ELF-1 (cell line): ENCODE data around the gene NUB1.

Experiments used
- DNase-seq: peaks from one replicate; pipeline ENCODE4 v3.0.0-alpha.2; 2016; ENCODE audit warnings: low read depth, low spot score

The NUB1 gene

DNA sequence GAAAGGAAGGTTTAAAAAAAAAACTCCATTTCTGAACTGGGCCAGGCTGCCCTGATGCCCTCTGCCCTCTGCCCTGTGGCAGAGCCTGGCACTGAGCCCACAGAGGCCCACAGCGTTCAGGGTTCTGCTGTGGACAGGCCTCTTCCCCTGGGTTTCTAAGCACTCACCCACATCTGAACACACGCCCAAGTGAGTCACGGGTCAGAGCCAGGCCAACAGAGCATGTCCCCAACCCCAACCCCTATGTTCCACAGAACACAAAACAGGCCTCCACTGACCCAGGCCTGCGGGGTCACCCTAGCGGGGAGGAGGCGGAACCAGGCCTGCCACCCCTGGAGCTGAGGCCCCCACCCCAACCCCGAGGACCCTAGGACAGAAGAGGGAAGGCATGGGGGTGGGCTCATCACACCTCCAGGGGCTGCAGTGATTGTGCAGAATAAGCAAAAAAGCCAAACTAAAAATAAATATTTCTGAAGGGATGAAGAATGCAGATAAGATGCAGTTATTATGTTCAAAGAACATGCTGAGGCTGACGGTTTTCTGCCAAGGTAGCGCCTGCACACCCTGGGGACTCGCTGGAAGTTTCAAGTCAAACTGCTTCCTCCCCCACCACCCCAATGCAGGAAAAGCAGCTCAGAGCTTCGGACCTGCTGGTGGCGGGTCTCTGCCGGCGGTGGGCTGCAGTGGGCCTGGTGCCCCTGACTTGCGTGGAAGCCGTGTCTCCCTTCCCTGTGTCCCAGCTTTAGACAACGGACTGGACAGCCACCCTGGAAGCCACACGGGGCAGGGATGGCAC is 62.8 kb downstream of the NUB1 start:
- DNase-seq = no peak

DNA sequence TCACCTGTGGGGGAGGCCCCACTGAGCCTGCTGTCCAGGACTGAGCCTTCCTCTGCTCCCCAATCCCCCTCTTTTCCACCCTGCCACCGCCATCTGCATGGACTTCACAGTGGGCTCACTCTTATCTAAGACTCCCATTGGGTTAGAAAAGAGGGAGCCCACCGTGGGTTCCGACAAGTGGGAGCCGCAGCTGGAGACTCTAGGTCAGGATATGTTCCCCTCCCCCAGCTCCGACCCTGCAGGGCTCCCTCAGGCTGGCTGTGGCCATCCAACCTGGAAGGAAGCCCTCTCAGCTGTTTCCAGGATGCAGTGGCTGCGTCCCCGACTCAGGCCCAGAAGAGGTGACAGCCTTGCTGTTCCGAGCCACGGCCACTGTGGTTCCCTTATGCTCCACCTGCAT is 63.4 kb downstream of the NUB1 start:
- no peak for DNase-seq

DNA sequence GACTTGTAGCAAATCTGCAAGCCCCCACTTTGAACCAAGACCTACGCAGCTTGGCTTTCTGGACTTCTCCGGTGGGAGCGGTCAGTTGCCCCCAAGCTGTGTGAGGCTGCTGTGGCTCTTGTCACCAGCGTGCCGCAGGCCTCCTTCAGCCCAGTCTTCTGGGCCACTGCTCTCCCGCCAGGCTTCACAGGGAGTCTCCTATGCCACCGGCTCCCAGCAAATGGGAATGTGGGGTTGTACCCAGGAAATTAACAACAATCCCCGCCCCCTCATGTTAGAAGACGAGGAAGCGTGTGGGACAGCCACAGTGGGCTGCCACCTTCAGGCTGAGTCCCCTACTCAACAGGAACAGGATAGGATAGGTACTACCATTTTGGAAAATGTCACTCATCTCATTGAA is 64.0 kb downstream of the NUB1 start:
- DNase-seq = no peak

DNA sequence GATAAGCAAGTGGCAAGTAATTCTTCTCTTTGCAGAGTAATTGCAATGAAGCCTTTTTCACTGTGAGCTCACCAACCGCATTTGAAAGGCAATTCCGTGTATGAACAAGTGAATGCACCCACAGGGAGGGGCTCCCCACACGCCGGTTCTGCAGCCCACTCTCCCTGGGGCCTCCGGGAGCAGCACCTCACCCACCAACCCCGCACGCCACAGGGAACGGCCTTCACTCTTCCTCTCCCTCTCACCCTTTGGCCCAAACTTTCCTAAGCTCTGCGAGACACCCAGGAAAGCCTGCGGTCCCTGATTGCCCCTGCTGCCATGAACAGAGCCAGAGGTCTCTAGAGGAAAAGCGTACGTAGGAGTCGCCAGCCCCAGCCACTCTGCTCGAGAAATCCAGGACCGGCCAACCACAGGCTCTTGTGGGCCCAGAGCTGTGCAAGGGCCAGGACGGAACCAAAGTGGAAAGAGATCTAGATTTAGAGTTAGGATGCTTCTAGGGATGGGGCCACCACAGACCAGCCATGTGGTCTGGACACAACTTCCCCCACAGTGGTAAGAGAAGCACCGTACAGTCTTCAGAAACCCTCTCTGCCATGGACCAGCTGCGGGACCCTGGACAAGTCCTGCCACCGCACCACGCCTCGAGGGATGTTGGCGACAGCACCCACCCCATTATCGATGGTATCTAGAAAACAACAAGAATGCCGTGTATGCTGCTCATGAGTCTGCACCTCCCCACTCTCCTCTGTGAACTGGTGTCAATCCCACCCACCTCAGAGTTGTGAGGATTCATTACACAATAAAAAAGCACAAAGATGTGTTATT is 64.7 kb downstream of the NUB1 start:
- DNase-seq = no peak

DNA sequence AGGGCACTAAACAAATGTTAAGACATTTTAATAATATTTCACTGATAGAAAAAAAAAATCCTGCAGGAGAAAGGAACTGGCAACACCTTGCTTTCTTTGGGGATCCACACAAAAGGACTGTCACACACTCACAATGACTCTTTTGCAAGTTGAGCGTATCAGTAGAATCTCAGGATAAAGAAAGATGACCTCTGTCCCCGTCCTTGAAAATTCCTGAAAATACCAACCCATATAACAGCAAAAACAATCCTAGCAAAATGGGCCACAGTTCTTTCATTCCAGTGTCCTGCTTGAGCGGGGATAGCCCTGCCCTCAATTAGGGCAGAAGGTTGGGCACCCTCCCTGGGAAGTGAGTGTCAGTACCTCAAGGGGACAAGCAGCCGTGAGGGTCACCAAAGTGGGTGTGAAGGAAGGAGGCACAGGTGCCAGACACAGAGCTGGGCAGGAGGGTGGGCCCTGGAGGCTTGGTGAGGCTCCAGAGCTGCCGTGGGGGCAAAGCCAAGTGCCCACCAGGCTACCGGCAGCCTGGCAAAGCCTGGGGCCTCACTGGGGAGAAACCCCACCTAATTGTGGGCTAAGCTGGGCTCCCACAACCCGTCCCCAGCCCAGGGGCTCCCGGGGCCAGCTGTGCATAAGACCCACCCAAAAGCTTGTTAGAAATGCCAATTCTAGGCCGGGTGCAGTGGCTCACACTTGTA is 65.4 kb downstream of the NUB1 start:
- no peak for DNase-seq

DNA sequence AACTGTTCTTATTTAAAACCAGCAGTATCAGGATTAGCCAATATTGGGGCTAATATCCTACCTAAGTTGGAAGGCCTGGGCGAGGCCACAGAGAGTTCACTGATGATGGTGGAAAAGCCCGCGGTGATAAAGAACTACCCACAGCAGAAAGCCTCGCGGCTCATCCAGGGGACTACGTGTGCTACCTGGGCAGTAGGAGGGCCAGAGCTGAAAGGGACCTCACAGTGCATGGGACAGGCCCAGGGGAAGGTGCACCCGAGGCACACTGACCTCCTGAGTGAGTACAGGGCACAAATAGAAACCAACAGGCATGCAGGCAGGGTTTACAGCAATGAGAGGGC is 66.9 kb downstream of the NUB1 start:
- no peak for DNase-seq

DNA sequence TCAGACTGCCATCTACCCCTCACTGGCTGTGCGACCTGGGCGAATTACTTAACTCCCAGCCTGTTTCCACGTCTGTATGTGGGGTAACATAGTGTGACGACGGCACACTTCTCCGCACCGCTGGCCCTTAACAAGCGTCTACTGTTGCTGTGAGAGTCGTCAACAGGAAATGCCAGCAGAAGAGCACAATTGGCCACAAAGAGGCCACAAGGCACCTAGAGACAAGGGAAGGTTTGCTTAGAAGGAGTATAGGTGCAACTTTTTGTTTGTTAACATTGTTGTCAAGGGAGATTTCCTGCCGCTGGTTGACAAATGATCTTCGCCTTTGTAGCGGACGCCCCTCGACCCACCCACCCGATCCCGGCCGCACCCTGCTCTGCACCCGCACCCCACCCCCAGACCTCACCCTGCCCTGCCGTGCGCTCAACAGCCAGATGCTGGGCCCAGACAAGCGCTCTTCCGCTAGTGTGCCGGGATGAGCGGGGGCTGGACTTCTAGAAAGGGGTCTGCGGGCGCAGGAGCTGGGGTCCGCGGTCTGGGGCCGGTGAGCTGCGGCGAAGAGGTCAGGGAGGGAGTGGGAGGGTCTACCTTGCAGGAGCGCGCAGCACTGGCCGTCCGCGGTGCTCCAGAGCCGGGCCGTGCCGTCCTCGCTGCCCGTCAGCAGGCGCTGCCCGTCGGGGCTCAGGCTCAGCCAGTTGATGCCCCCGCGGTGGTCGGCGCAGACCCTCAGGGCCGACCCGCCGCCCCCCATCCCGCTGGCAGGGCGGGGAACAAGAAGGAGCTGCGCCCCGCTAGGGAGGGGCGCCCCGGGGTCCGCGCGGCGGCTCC is 67.4 kb downstream of the NUB1 start:
- DNase-seq = no peak

DNA sequence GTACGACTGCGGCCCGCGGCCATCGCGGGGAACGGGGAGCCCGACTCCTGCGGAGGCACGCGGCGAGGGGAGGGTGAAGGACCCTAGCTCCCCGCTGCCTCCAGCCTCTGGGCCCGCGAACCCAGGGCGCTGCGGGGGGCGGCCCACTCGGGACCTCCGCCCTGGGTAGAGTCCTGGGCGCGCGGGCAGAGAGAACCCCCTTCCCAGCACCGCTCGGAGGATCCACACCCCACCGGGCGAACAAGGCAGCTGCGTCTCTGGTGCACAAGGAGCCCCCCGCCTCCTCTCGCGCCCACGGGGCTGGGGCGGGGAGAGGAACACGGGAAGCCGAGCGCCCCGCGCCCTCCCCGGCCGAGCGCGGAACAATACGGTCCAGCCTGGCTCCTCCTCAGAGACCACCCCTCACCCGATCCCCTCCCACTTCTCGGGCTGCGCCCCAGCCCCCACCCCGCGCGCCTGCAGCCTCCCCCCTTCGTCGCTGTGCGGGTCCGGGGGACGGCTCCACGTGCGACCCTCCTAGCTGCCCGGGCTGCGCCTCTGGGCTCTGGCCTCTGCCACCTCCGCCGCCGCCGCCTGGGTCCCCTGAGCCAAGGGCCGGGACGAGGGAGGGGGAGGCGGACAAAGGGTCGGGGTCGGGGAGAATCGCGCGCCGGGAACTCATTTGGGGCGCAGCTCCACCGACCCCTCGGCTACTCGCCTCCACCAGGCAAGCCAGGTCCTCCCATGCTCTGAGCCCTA is 68.2 kb downstream of the NUB1 start, which contains the start of gene WDR86:
TSS of gene WDR86 (minus strand) at position 372 of the 738 bp plus-strand sequence. CDS start 449 bp downstream, outside the sequence.
- no peak for DNase-seq

DNA sequence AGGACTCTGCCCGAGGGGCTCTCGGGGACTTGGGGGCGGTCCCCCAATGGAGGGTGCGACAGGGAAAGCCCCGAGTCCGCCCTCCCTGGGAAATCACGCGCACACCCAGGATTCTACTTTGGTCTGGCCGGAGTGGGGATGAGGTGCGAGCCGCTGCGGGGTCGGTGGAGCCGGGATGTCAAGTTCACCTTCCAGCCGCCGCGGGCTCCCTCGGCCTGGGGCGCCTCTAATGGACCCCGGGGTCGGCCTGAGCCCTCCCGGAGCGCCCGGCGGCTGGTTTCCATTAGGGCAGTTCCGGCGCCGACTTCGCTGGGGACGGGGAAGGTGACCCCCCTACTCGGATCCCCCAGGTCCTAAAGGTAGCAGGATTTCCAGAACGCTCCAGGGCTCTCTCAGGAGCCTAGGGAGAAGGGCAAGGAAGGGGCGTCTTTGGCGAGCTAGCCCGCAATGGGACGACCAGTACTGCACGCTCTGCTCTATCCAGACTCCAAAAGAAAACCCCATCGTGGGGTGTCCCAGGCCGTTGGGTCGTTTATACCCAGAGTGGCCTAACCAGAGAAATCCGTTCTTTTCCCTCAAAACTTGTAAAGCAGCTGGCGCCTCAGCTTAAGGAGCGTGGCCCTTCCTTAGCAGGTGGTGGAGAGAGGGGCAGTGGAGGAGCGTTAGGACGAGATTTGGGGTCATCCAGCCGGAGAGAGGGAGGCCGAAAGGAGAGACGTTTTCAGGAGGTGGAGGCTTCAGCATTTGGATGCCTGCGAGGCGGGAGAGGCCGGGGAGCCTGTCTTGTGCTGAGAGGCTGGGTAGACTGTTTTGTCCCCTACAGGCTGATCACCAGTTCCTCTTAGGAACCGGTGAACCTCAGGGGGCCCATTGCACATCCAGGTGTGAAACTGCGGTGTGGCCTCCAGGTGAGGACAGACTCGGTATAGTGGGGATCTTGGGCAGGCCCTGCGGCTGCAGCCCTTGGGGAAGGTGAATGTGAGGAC is 69.1 kb downstream of the NUB1 start:
- DNase-seq = no peak

DNA sequence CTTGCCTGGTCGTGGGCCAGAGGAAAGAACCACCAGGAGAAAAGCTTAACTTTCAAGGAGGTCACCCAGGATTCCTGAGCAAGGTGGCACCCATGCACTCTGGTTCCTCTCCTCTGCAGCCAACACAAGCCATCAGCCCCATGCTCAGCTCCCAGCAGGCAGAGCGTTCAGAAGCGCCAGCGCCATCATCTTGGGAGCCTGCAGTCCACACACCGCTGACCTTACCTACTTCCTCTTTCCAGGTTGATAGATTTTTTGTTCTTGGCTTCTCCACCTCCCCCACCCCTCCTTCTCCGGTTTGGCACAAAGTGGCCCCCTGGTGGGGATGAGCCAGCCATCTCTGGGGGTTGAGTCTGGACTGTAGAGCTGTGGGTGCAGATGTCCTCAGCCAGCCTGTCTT is 69.9 kb downstream of the NUB1 start:
- no peak for DNase-seq

DNA sequence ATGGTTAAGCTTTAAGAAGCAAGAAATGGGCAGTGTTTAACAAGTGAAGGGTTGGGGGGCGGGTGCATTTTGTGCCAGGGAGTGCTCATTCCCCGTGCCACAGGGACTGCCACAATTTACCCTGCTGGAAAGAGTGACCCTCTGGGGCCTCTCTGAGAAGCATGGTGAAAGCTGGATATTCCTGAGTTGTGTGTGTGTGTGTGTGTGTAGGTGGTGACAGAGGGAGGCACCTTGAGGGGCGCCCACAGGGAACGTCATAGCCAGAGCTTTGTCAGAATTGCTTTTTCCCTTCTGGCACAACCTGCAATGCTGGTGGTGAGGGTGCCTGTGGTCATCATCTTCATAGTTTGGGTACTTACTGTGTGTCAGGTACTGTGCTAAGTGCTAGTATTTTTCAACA is 70.7 kb downstream of the NUB1 start:
- no peak for DNase-seq

DNA sequence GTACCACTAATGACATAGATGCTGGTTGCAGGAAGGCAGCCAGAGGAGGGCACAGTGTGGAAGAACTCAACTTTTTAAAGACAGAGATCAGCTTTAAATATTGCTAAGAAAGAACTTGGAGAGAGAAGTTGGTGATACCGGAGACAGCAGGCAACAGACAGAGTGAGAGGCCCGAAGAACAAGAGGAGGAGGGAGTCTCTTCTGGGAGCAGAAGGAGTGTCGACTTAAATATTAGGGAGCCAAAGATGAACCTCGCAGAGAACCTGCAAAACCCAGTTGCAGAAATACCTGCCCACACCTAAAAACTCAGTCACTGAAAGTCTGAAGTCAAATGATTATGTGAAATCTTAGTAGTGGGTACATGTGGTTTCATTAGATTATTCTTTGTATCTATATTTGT is 71.6 kb downstream of the NUB1 start:
- no peak for DNase-seq

DNA sequence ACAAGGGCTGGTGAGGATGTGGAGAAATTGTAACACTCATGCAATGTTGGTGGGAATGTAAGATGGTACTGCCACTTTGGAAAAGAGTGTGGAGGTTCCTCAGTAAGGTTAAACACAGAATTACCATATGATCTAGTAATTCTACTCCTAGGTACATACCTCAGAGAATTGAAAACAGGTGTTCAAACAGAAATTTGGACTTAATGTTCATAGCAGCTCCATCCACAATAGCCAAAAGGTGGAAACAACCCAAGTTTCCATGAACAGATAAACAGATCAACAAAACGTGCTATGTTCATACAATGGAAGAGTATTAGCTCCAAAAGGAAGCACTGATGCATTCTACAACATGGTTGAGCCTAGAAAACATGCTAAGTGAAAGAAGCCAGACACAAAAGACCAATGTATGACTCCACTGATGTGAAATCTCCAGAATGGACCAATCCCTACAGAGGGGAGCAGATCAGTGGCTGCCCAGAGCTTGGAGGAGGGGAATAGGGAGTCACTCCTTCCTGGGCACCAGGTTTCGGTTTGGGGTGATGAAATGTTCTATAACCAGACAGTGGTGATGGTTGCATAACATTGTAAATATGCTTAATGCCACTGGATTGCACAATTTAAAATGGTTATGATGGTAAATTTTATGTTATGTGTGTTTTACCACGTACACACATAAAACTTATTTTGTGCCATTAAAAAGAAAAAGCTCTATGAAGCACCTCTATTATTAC is 73.9 kb downstream of the NUB1 start:
- DNase-seq = no peak

DNA sequence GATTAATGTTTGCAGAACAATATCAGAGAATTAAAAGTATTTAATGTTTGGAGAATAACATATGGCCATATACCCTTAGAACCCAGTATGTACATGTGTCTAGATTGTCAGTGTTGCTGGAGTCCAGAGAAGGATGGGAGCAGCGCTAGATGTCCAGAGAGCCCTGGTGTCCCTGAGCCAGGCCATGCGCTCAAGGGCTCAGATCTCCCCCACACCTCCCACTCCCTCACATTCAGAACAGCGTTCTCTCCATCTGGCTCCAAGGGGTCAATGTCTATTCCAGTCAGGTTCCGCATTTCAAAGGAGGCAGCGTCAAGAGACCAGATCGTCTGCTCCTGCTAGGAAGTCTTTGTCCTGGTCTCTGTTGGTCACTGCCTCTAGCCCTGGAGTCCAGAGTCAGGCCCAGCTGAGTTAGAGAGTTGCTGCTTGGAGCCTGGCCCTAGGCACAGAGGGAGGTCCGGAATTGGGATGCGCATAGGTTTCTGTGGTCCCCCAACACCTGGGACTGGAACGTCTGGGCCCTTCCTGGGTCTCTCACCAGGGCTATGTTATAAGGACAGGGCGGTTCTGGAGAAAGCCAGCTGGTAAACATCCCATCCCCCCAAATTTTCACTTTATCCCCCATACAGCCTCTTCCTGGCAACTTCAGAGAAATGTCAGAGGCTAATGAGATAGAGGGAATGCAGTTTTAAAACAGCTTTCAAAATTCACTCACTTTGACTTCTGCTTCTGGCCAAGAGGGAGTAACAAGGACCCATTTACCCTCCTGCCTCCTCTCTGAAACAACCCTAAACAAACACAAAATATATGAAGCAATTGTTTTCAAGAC is 74.7 kb downstream of the NUB1 start:
- no peak for DNase-seq

DNA sequence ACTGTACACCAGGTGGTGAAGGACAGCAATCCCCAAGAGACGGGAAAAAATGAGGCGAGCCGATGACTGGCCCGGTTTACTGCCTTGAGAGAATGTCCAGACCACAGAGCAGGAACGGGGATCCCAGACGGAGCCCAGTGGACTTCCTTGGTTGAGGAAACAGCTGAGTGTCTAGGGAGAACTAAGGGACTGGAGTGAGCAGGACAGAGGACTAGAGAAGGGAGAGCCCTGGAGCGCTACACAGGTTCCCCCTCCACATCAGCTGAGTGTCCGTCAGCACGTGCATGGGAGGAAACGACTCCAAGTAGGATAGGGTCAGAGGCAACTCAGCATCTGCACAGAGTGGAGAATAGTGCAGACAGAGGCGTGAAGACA is 75.3 kb downstream of the NUB1 start:
- DNase-seq = no peak

DNA sequence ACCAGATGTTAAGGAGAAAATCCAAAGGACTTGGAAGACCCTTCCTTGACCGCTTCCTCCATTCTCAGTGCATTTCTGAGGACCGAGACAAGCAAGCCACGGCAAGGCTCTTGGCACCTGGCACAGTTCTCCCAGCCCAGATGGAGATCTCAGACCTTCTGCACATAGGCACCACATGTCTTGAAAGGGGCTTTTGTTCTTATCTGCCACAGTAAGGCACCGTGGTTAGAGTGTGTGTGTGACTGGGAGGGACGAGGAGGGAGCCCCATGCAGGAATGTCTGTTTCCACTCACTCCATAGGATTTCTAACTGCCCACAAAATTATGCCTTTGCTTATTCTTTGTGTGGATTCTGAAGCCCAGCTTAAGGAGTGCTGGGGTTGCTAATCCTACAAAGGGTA is 78.5 kb downstream of the NUB1 start:
- DNase-seq = no peak

DNA sequence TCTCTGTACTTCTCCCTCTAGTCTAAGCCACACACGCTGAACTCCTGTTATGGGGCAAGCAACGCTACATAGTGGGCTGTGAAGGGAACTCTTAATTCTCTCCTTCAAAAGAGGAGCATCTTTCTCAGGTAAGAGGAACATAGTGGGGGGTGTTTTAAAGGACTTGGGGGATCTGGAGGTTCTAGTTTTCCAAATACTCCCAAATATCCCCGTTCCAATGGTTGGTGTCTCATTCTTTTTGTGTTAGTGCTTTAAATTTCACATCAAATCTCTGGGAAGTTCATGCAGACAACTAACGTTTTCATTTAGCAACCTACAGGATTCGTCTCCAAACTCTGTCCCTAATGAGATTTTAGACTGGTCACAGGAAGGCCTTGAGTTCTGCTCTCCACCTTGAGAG is 80.6 kb downstream of the NUB1 start:
- no peak for DNase-seq

DNA sequence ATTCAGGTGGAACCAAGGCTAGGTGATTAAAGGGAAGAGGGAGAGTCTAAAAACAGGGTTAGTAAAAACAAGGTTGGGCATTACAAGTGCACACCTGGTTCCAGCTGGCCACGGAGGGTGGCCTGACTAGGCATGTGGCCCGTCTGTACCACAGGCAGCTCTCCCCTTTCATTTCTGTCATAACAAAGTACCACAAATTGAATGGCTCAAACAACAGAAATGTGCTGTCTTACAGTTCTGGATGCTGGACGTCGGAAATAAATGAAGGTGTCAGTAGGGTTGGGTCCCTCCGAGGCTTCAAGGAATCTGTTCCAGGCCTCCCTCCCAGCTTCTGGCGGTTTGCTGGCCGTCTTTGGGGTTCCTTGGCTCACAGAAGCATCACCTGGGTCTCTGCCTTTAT is 81.6 kb downstream of the NUB1 start:
- no peak for DNase-seq
